Transverse colon (tissue), 4 donors: ENCODE measurements around the gene GNG3.

Source experiments
- EP300 ChIP-seq: sonication (generic); formaldehyde crosslinking; IDR thresholded peaks from one replicate; pipeline ENCODE4 v1.6.1; 2017; ENCODE audit warnings: antibody characterized with exemption, low read depth
- POLR2A ChIP-seq: fragments of 450-650 bp; IDR thresholded peaks from one replicate; pipeline ENCODE4 v1.6.1; 2016; ENCODE audit warnings: antibody characterized with exemption, mild to moderate bottlenecking, moderate library complexity
- POLR2AphosphoS5 ChIP-seq, 3 donors: sonication (generic); formaldehyde crosslinking; IDR thresholded peaks; one replicate each; pipeline ENCODE4 v1.6.1; 2016; ENCODE audit warnings: antibody characterized with exemption in 3 of 3
- TF ChIP-seq, protein P1 (sequence below), 5 experiments: fragments of 200-600 bp in 3 of 5; fragments of 450-650 bp in 2 of 5; sonication (generic) in 3 of 5; IDR thresholded peaks; 1 replicate in 2 of 5; 2 replicates in 3 of 5; pipeline ENCODE4 v1.5.1; 2016 to 2017; ENCODE audit warnings: antibody characterized with exemption in 5 of 5, inconsistent platforms in 3 of 5, mild to moderate bottlenecking in 2 of 5, moderate library complexity in 1 of 5

DNA sequence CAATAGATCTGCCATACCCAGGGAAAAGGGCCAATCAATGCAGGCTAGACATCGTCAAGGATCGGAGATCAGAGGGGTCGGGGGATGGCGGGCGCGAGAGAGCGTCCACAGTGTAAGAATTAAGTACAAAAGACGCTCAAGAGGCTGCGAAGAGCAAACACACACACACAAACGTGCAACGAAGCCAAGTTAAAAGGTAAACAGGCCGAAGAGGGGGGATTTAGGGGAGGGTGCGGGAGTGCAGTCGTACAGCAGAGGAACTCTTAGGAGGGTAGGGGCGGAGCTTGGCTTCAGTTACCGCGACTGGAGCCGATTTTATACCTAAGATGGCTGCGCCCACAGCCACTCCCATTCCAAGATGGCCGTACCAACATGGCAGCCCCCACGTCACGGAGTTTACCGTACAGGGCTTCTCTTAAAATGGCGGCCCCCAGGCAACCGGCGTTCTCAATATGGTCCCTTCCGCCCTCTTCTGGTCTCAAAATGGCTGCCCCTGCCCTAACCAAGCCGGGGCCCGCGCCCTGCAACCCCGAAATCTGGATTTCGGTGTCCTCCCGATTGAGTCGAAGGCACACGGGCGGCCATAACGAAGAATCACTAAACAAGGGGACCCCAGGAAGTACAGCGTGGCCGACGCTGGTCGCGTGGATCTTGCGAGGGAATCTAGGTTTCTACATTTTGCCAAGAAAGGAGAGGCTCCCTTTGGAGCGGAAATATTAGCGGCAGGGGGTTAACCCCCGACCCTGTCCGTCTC is 1.9 kb downstream of the GNG3 start:
- TF ChIP-seq, protein P1, sequence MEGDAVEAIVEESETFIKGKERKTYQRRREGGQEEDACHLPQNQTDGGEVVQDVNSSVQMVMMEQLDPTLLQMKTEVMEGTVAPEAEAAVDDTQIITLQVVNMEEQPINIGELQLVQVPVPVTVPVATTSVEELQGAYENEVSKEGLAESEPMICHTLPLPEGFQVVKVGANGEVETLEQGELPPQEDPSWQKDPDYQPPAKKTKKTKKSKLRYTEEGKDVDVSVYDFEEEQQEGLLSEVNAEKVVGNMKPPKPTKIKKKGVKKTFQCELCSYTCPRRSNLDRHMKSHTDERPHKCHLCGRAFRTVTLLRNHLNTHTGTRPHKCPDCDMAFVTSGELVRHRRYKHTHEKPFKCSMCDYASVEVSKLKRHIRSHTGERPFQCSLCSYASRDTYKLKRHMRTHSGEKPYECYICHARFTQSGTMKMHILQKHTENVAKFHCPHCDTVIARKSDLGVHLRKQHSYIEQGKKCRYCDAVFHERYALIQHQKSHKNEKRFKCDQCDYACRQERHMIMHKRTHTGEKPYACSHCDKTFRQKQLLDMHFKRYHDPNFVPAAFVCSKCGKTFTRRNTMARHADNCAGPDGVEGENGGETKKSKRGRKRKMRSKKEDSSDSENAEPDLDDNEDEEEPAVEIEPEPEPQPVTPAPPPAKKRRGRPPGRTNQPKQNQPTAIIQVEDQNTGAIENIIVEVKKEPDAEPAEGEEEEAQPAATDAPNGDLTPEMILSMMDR (IDR thresholded peaks at IDR 0.05), result peak in 3 of 5 experiments; percentile 15 to 30 (median 17)
- TF ChIP-seq POLR2A (peak; percentile 92), POLR2AphosphoS5 (IDR thresholded peaks at IDR 0.05) (peak; percentile 45 to 91 (median 88)), EP300 (no peak)
